CD4-positive, alpha-beta T cell treated with Interleukin-6 for 4 hours (primary cell): ENCODE measurements around the gene GALR2.
"Not testable (repeated sequence)": the region's sequence is repeated elsewhere in the genome, so short reads cannot be mapped to it uniquely, and the experiment has no call there.

Experiments used
- DNase-seq: peaks from one replicate; pipeline ENCODE4 v3.0.0-alpha.2; 2020; ENCODE audit warnings: mixed read lengths

Gene GALR2

GRCh38 chr17:76074390-76075363 lies at the start of gene GALR2:
Gene GALR2, plus strand, starts transcription at chr17:76074781. Its CDS starts 103 bp downstream, at chr17:76074884.
- DNase-seq = no peak

- no peak for DNase-seq
Measured at GRCh38 chr17:76025294-76025693, 49.3 kb upstream of the GALR2 start.

GRCh38 chr17:76026714-76027158 lies 47.8 kb upstream of the GALR2 start:
- no peak for DNase-seq

GRCh38 chr17:76027159-76027839 lies 47.3 kb upstream of the GALR2 start, which contains the start of gene EVPL:
Gene EVPL, minus strand, starts transcription at chr17:76027306. Its CDS starts 108 bp downstream, at chr17:76027198.
- no peak for DNase-seq

GRCh38 chr17:76032073-76032779 lies 42.4 kb upstream of the GALR2 start:
- no peak for DNase-seq

- DNase-seq = no peak
Measured at GRCh38 chr17:76032780-76033108, 41.8 kb upstream of the GALR2 start.

- DNase-seq = no peak
Measured at GRCh38 chr17:76033139-76033538, 41.4 kb upstream of the GALR2 start.

- no peak for DNase-seq
Measured at GRCh38 chr17:76034428-76035350, 39.9 kb upstream of the GALR2 start.

- DNase-seq = no peak
Measured at GRCh38 chr17:76036497-76037261, 37.9 kb upstream of the GALR2 start.

- no peak for DNase-seq
Measured at GRCh38 chr17:76038050-76038449, 36.5 kb upstream of the GALR2 start.

GRCh38 chr17:76039121-76039520 lies 35.5 kb upstream of the GALR2 start:
- no peak for DNase-seq

GRCh38 chr17:76040376-76040775 lies 34.2 kb upstream of the GALR2 start:
- DNase-seq = no peak

GRCh38 chr17:76042868-76043267 lies 31.7 kb upstream of the GALR2 start:
- not testable (repeated sequence) for DNase-seq

GRCh38 chr17:76044475-76045007 lies 30.0 kb upstream of the GALR2 start:
- DNase-seq = not testable (repeated sequence)

GRCh38 chr17:76046064-76046463 lies 28.5 kb upstream of the GALR2 start:
- DNase-seq = no peak

GRCh38 chr17:76048025-76048605 lies 26.5 kb upstream of the GALR2 start:
- no peak for DNase-seq

GRCh38 chr17:76048711-76049110 lies 25.9 kb upstream of the GALR2 start:
- DNase-seq = no peak

- no peak for DNase-seq
Measured at GRCh38 chr17:76049239-76049638, 25.3 kb upstream of the GALR2 start.

- no peak for DNase-seq
Measured at GRCh38 chr17:76049836-76050537, 24.6 kb upstream of the GALR2 start.
